GM23338 (cell line): Measurements from ENCODE around the gene KRTAP24-1. TPM values are rescaled to one million over a fixed set of nuclear protein-coding genes. Genes with fewer than 3 reads are reported as not detected.

ENCODE experiments used
- ATAC-seq: fragments of 200-7000 bp; cut with Tn5 transposase; 3 replicates; pipeline ENCODE4 v1.9.1; 2020
- DNase-seq: peaks from one replicate; pipeline ENCODE4 v3.0.0-alpha.2; 2015; ENCODE audit warnings: low spot score
- H2AFZ ChIP-seq: fragments of 200-600 bp; sonication (generic); 2 replicates; pipeline ENCODE4 v1.8.0; 2016; ENCODE audit warnings: antibody characterized with exemption, mild to moderate bottlenecking, moderate library complexity
- H3F3A ChIP-seq: fragments of 200-600 bp; sonication (generic); replicated peaks from 2 replicates; pipeline ENCODE4 v1.8.0; 2017; ENCODE audit warnings: antibody characterized with exemption, mixed run types, low read depth
- H3K27ac ChIP-seq: fragments of 200-600 bp; sonication (generic); 2 replicates; pipeline ENCODE4 v1.6.1; 2016; ENCODE audit warnings: low read depth
- H3K27me3 ChIP-seq: fragments of 200-600 bp; sonication (generic); 2 replicates; pipeline ENCODE4 v1.8.0; 2016; ENCODE audit warnings: mild to moderate bottlenecking, mixed run types, moderate library complexity; ENCODE audit not compliant: insufficient read depth
- H3K36me3 ChIP-seq: fragments of 200-600 bp; sonication (generic); 2 replicates; pipeline ENCODE4 v1.8.0; 2016; ENCODE audit warnings: mild to moderate bottlenecking; ENCODE audit not compliant: insufficient read depth
- H3K4me1 ChIP-seq: fragments of 200-600 bp; sonication (generic); 2 replicates; pipeline ENCODE4 v1.8.0; 2016; ENCODE audit warnings: mild to moderate bottlenecking, moderate library complexity; ENCODE audit not compliant: insufficient read depth
- H3K4me2 ChIP-seq: fragments of 200-600 bp; sonication (generic); 2 replicates; pipeline ENCODE4 v1.7.1; 2017; ENCODE audit warnings: mixed run types
- H3K4me3 ChIP-seq: fragments of 200-600 bp; sonication (generic); 2 replicates; pipeline ENCODE4 v1.6.1; 2016; ENCODE audit warnings: mixed run types
- H3K79me2 ChIP-seq: fragments of 200-600 bp; sonication (generic); replicated peaks from 2 replicates; pipeline ENCODE4 v1.8.0; 2017; ENCODE audit warnings: mild to moderate bottlenecking; ENCODE audit not compliant: insufficient read depth
- H3K9me2 ChIP-seq: fragments of 200-600 bp; sonication (generic); 2 replicates; pipeline ENCODE4 v1.8.0; 2017; ENCODE audit not compliant: insufficient read depth
- H4K20me1 ChIP-seq: fragments of 200-600 bp; sonication (generic); replicated peaks from 2 replicates; pipeline ENCODE4 v1.8.0; 2017; ENCODE audit warnings: mild to moderate bottlenecking; ENCODE audit not compliant: insufficient read depth
- H3K27ac Mint-ChIP-seq: 2 replicates; pipeline ENCODE4 v1.8.0; 2020; ENCODE audit warnings: inconsistent platforms, mild to moderate bottlenecking, moderate library complexity, mixed read lengths
- H3K27me3 Mint-ChIP-seq: 3 replicates; pipeline ENCODE4 v1.8.0; 2022; ENCODE audit warnings: low read depth, mild to moderate bottlenecking, moderate library complexity, mixed read lengths, inconsistent platforms; ENCODE audit not compliant: insufficient read depth, poor library complexity
- H3K36me3 Mint-ChIP-seq: 3 replicates; pipeline ENCODE4 v1.8.0; 2021; ENCODE audit warnings: low read depth, mild to moderate bottlenecking, inconsistent platforms, moderate library complexity, mixed read lengths
- H3K4me1 Mint-ChIP-seq: 3 replicates; pipeline ENCODE4 v1.8.0; 2020; ENCODE audit warnings: mild to moderate bottlenecking, inconsistent platforms, mixed read lengths
- H3K4me3 Mint-ChIP-seq: 3 replicates; pipeline ENCODE4 v1.8.0; 2021; ENCODE audit warnings: moderate library complexity, mild to moderate bottlenecking, inconsistent platforms, mixed read lengths
- H3K9me3 Mint-ChIP-seq: 3 replicates; pipeline ENCODE4 v1.8.0; 2020; ENCODE audit warnings: moderate library complexity, mild to moderate bottlenecking, inconsistent platforms, mixed read lengths
- ETS1 ChIP-seq: IDR thresholded peaks from 2 replicates; pipeline ENCODE4 v1.6.1; 2016; ENCODE audit warnings: antibody characterized with exemption
- EZH2phosphoT487 ChIP-seq: fragments of 200-600 bp; sonication (generic); IDR thresholded peaks from one replicate; pipeline ENCODE4 v1.8.1; 2018; ENCODE audit warnings: antibody characterized with exemption; ENCODE audit not compliant: unreplicated experiment
- JUNB ChIP-seq: IDR thresholded peaks from one replicate; pipeline ENCODE4 v1.6.1; 2016; ENCODE audit warnings: antibody characterized with exemption; ENCODE audit not compliant: unreplicated experiment
- polyA plus RNA-seq: library from polyadenylated mRNA; unstranded; fragments of >200 nt; fragmentation: Nextera tagmentation; extraction: Ambion mirVana; gene quantifications from 2 replicates; pipeline ENCODE4 v1.2.1, GENCODE V29; 2016
- total RNA-seq: library from RNA; depleted of rRNA; stranded (reverse); fragments of >200 nt; shearing (Covaris generic); gene quantifications from 2 replicates; pipeline ENCODE4 v1.2.3, GENCODE V29; 2014
- TF ChIP-seq, protein P1 (sequence below): fragments of 250-450 bp; sonication (Bioruptor Pico); IDR thresholded peaks from 2 replicates; pipeline ENCODE4 v1.5.0; 2020; ENCODE audit warnings: mild to moderate bottlenecking, moderate library complexity
- TF ChIP-seq, protein P2 (sequence below): IDR thresholded peaks from one replicate; pipeline ENCODE4 v1.6.1; 2018; ENCODE audit warnings: antibody characterized with exemption; ENCODE audit not compliant: unreplicated experiment

KRTAP24-1 gene
- total and polyA plus RNA-seq, 2 experiments from 2014 or later = not detected

GRCh38 chr21:30271611-30272010 lies 11.1 kb downstream of the KRTAP24-1 start (continued):
- TF ChIP-seq, protein P1, sequence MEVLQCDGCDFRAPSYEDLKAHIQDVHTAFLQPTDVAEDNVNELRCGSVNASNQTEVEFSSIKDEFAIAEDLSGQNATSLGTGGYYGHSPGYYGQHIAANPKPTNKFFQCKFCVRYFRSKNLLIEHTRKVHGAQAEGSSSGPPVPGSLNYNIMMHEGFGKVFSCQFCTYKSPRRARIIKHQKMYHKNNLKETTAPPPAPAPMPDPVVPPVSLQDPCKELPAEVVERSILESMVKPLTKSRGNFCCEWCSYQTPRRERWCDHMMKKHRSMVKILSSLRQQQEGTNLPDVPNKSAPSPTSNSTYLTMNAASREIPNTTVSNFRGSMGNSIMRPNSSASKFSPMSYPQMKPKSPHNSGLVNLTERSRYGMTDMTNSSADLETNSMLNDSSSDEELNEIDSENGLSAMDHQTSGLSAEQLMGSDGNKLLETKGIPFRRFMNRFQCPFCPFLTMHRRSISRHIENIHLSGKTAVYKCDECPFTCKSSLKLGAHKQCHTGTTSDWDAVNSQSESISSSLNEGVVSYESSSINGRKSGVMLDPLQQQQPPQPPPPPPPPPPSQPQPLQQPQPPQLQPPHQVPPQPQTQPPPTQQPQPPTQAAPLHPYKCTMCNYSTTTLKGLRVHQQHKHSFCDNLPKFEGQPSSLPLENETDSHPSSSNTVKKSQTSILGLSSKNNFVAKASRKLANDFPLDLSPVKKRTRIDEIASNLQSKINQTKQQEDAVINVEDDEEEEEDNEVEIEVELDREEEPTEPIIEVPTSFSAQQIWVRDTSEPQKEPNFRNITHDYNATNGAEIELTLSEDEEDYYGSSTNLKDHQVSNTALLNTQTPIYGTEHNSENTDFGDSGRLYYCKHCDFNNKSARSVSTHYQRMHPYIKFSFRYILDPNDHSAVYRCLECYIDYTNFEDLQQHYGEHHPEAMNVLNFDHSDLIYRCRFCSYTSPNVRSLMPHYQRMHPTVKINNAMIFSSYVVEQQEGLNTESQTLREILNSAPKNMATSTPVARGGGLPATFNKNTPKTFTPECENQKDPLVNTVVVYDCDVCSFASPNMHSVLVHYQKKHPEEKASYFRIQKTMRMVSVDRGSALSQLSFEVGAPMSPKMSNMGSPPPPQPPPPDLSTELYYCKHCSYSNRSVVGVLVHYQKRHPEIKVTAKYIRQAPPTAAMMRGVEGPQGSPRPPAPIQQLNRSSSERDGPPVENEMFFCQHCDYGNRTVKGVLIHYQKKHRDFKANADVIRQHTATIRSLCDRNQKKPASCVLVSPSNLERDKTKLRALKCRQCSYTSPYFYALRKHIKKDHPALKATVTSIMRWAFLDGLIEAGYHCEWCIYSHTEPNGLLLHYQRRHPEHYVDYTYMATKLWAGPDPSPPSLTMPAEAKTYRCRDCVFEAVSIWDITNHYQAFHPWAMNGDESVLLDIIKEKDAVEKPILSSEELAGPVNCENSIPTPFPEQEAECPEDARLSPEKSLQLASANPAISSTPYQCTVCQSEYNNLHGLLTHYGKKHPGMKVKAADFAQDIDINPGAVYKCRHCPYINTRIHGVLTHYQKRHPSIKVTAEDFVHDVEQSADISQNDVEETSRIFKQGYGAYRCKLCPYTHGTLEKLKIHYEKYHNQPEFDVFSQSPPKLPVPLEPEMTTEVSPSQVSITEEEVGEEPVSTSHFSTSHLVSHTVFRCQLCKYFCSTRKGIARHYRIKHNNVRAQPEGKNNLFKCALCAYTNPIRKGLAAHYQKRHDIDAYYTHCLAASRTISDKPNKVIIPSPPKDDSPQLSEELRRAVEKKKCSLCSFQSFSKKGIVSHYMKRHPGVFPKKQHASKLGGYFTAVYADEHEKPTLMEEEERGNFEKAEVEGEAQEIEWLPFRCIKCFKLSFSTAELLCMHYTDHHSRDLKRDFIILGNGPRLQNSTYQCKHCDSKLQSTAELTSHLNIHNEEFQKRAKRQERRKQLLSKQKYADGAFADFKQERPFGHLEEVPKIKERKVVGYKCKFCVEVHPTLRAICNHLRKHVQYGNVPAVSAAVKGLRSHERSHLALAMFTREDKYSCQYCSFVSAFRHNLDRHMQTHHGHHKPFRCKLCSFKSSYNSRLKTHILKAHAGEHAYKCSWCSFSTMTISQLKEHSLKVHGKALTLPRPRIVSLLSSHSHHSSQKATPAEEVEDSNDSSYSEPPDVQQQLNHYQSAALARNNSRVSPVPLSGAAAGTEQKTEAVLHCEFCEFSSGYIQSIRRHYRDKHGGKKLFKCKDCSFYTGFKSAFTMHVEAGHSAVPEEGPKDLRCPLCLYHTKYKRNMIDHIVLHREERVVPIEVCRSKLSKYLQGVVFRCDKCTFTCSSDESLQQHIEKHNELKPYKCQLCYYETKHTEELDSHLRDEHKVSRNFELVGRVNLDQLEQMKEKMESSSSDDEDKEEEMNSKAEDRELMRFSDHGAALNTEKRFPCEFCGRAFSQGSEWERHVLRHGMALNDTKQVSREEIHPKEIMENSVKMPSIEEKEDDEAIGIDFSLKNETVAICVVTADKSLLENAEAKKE = no peak
- TF ChIP-seq EZH2phosphoT487 = no peak

- H3K27ac ChIP-seq = no peak overlapping the region
- Mint-ChIP-seq H3K9me3 (no peaks in the 10 kb centered on the region), H3K4me3 (no peak overlapping the region), H3K4me1 (no peaks in the 10 kb centered on the region), H3K27me3 (no peaks in the 10 kb centered on the region), H3K36me3 (no peaks in the 10 kb centered on the region), H3K27ac (no peak overlapping the region)
- H3K4me3 ChIP-seq = no peak overlapping the region
- ATAC-seq = no peak
- no peaks in the 10 kb centered on the region for H3K4me1 ChIP-seq
- H3K36me3 ChIP-seq = no peaks in the 10 kb centered on the region
- H3K27me3 ChIP-seq = no peaks in the 10 kb centered on the region
- no peaks in the 10 kb centered on the region for H3K79me2 ChIP-seq
- H4K20me1 ChIP-seq = no peaks in the 10 kb centered on the region
- DNase-seq = no peak
- no peak overlapping the region for H3K4me2 ChIP-seq
- no peak overlapping the region for H2AFZ ChIP-seq
- no peaks in the 10 kb centered on the region for H3K9me2 ChIP-seq
- H3F3A ChIP-seq = no peaks in the 10 kb centered on the region
- TF ChIP-seq JUNB (no peak), ETS1 (no peak)
- TF ChIP-seq, protein P1 = no peak
- TF ChIP-seq, protein P2, sequence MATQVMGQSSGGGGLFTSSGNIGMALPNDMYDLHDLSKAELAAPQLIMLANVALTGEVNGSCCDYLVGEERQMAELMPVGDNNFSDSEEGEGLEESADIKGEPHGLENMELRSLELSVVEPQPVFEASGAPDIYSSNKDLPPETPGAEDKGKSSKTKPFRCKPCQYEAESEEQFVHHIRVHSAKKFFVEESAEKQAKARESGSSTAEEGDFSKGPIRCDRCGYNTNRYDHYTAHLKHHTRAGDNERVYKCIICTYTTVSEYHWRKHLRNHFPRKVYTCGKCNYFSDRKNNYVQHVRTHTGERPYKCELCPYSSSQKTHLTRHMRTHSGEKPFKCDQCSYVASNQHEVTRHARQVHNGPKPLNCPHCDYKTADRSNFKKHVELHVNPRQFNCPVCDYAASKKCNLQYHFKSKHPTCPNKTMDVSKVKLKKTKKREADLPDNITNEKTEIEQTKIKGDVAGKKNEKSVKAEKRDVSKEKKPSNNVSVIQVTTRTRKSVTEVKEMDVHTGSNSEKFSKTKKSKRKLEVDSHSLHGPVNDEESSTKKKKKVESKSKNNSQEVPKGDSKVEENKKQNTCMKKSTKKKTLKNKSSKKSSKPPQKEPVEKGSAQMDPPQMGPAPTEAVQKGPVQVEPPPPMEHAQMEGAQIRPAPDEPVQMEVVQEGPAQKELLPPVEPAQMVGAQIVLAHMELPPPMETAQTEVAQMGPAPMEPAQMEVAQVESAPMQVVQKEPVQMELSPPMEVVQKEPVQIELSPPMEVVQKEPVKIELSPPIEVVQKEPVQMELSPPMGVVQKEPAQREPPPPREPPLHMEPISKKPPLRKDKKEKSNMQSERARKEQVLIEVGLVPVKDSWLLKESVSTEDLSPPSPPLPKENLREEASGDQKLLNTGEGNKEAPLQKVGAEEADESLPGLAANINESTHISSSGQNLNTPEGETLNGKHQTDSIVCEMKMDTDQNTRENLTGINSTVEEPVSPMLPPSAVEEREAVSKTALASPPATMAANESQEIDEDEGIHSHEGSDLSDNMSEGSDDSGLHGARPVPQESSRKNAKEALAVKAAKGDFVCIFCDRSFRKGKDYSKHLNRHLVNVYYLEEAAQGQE = no peak
Observed at GRCh38 chr21:30271156-30271555, 11.6 kb downstream of the KRTAP24-1 start.
